Type B pancreatic cell (in vitro differentiated cells): ENCODE measurements around the gene PLCH2. TPM values are rescaled to one million over a fixed set of nuclear protein-coding genes. Genes with fewer than 3 reads are reported as not detected.

Source experiments
- DNase-seq: peaks from one replicate; pipeline ENCODE4 v3.0.0; 2021; ENCODE audit warnings: mixed read lengths; ENCODE audit not compliant: unreplicated experiment; ENCODE audit errors: extremely low spot score
- H3K27ac Mint-ChIP-seq: 2 replicates; pipeline ENCODE4 v1.8.0; 2021; ENCODE audit warnings: mild to moderate bottlenecking, mixed read lengths
- H3K27me3 Mint-ChIP-seq: 2 replicates; pipeline ENCODE4 v1.8.0; 2021; ENCODE audit warnings: mixed read lengths
- H3K36me3 Mint-ChIP-seq: 2 replicates; pipeline ENCODE4 v1.8.0; 2021; ENCODE audit warnings: mixed read lengths
- H3K4me1 Mint-ChIP-seq: one replicate; pipeline ENCODE4 v1.8.0; 2021; ENCODE audit warnings: mixed read lengths; ENCODE audit not compliant: unreplicated experiment
- H3K4me3 Mint-ChIP-seq: 2 replicates; pipeline ENCODE4 v1.8.0; 2021; ENCODE audit warnings: mild to moderate bottlenecking, mixed read lengths
- H3K9me3 Mint-ChIP-seq: 2 replicates; pipeline ENCODE4 v1.8.0; 2021; ENCODE audit warnings: mixed read lengths
- total RNA-seq: library from RNA; stranded (reverse); gene quantifications from 2 replicates; pipeline ENCODE4 v1.2.1, GENCODE V29; 2021; ENCODE audit warnings: low replicate concordance
- TF ChIP-seq, protein P1 (sequence below): fragments of 200-600 bp; sonication (generic); conservative IDR thresholded peaks from 2 replicates; pipeline ENCODE4 v1.5.0; 2021; ENCODE audit warnings: antibody characterized with exemption, mild to moderate bottlenecking

The PLCH2 gene
- total RNA-seq, 1 donor from 2014 or later, result 0.82 TPM

DNA sequence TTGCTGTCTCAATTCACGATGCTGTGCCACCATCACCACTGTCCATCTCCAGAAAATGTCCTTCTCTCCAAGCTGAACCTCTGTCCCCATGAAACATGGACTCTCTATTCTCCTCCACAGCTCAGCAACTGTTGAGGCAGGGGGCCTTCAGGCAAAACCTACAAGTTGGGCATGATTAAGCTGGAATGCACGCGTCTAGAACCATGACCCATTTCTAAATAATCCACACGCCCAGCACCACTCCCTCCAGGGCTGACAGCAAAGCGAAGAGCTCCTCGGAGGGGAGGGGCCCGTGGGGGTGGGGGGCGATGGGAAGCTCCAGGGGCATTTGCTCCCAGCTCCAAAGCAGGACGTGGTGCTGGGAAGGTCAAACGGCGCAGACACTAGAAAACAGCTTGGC, 57.3 kb downstream of the PLCH2 start:
- no peak for DNase-seq
- TF ChIP-seq, protein P1, sequence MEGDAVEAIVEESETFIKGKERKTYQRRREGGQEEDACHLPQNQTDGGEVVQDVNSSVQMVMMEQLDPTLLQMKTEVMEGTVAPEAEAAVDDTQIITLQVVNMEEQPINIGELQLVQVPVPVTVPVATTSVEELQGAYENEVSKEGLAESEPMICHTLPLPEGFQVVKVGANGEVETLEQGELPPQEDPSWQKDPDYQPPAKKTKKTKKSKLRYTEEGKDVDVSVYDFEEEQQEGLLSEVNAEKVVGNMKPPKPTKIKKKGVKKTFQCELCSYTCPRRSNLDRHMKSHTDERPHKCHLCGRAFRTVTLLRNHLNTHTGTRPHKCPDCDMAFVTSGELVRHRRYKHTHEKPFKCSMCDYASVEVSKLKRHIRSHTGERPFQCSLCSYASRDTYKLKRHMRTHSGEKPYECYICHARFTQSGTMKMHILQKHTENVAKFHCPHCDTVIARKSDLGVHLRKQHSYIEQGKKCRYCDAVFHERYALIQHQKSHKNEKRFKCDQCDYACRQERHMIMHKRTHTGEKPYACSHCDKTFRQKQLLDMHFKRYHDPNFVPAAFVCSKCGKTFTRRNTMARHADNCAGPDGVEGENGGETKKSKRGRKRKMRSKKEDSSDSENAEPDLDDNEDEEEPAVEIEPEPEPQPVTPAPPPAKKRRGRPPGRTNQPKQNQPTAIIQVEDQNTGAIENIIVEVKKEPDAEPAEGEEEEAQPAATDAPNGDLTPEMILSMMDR, result no peak
- Mint-ChIP-seq H3K4me3 (peak overlapping the region; percentile 83), H3K27ac (peak overlapping the region; percentile 96), H3K9me3 (no peaks in the 10 kb centered on the region), H3K36me3 (no peaks in the 10 kb centered on the region), H3K4me1 (peaks cover 10% of the 10 kb centered on the region), H3K27me3 (peaks cover 47% of the 10 kb centered on the region)

DNA sequence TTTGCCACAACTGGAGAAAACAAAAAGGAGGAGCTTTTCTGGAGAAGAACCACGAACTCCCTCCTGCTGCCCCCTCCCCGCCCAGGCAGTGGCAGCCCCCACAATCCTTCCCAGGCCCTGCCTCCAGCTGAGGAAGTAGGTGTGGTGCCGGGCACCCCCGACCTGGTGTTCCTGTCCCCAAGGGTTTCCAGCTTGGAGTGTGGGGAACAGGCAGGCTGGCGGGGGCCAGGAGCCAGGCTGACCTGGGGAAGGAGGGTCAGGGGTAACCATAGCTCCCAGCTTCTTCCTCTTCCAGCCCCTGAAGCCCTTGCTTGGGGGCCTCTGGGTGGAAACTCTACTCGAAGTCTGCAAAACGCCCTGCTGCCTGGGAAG, 58.2 kb downstream of the PLCH2 start:
- H3K27ac Mint-ChIP-seq, result peak overlapping the region; percentile 96
- TF ChIP-seq, protein P1, result no peak
- H3K36me3 Mint-ChIP-seq, result no peaks in the 10 kb centered on the region
- H3K4me1 Mint-ChIP-seq, result peaks cover 10% of the 10 kb centered on the region
- no peaks in the 10 kb centered on the region for H3K9me3 Mint-ChIP-seq
- H3K27me3 Mint-ChIP-seq, result peaks cover 40% of the 10 kb centered on the region
- no peak for DNase-seq
- peak overlapping the region; percentile 79 for H3K4me3 Mint-ChIP-seq

DNA sequence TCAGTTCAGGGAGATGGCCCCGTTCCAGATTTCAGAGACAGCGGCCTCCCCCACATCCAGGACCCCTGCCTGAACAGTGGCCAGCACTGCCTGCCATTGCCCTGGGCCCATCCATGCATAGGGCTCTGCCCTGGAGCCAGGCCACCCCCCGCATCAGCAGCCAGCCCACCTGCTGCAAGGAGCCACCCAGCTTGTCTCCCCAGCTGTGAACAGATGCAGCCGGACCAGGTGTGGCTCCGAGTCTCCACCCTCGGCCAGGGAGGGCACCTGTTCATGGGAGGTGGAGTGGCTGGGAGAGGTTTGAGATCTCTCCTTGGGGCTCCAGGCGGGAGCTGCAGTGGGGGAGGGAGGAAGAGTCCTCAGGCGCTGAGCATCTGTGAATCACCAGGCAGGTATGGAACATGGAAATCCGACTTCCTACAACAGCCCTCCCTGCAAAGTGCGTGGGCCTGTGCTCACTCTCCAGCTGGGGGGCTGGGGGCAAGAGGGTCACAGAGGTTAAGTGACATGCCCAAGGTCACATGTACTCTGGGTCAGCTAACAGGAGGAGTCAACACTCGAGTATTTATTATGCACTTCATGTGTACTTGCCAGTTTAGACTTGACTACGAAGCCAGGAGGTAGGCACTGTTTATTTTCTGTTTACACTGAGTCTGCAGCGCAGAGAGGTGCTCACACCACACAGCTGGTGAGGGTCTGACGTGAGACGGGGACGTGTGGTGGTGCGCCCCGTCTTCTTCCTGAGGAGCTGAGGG, 58.8 kb downstream of the PLCH2 start:
- Mint-ChIP-seq H3K27me3 (peaks cover 40% of the 10 kb centered on the region), H3K4me3 (peak overlapping the region; percentile 79), H3K36me3 (no peaks in the 10 kb centered on the region), H3K9me3 (no peaks in the 10 kb centered on the region), H3K4me1 (peaks cover 10% of the 10 kb centered on the region), H3K27ac (peak overlapping the region; percentile 94)
- TF ChIP-seq, protein P1, result no peak
- DNase-seq, result no peak

GRCh38 chr1:2535455-2535854, 59.4 kb downstream of the PLCH2 start:
- no peak for DNase-seq
- H3K9me3 Mint-ChIP-seq, result no peaks in the 10 kb centered on the region
- TF ChIP-seq, protein P1, result no peak
- no peaks in the 10 kb centered on the region for H3K36me3 Mint-ChIP-seq
- peaks cover 10% of the 10 kb centered on the region for H3K4me1 Mint-ChIP-seq
- peaks cover 40% of the 10 kb centered on the region for H3K27me3 Mint-ChIP-seq
- peak overlapping the region; percentile 94 for H3K27ac Mint-ChIP-seq
- no peak overlapping the region for H3K4me3 Mint-ChIP-seq

GRCh38 chr1:2535981-2536380, 59.9 kb downstream of the PLCH2 start:
- no peaks in the 10 kb centered on the region for H3K36me3 Mint-ChIP-seq
- peaks cover 10% of the 10 kb centered on the region for H3K4me1 Mint-ChIP-seq
- DNase-seq, result no peak
- peak overlapping the region; percentile 51 for H3K27ac Mint-ChIP-seq
- H3K4me3 Mint-ChIP-seq, result peak overlapping the region; percentile 20
- H3K27me3 Mint-ChIP-seq, result peaks cover 38% of the 10 kb centered on the region
- no peaks in the 10 kb centered on the region for H3K9me3 Mint-ChIP-seq
- TF ChIP-seq, protein P1, result no peak

GRCh38 chr1:2537784-2538115, 61.7 kb downstream of the PLCH2 start:
- Mint-ChIP-seq H3K4me3 (no peak overlapping the region), H3K9me3 (no peaks in the 10 kb centered on the region), H3K4me1 (peaks cover 17% of the 10 kb centered on the region), H3K27me3 (peaks cover 27% of the 10 kb centered on the region), H3K27ac (no peak overlapping the region), H3K36me3 (no peaks in the 10 kb centered on the region)
- no peak for DNase-seq
- TF ChIP-seq, protein P1, result no peak
